Mesendoderm (in vitro differentiated cells): ENCODE measurements around the gene VPS37B. TPM values are rescaled to one million over a fixed set of nuclear protein-coding genes. Genes with fewer than 3 reads are reported as not detected.
"Not testable (repeated sequence)": the region's sequence is repeated elsewhere in the genome, so short reads cannot be mapped to it uniquely, and the experiment has no call there.

ENCODE experiments used
- DNase-seq: peaks from one replicate; pipeline ENCODE4 v3.0.0; 2013
- H2AK5ac ChIP-seq: 2 replicates; pipeline ENCODE4 v1.6.1; 2013; ENCODE audit warnings: low read length, inconsistent platforms
- H2BK120ac ChIP-seq: 2 replicates; pipeline ENCODE4 v1.6.1; 2013; ENCODE audit warnings: low read depth, mild to moderate bottlenecking, low read length, moderate library complexity, mixed read lengths
- H2BK15ac ChIP-seq: replicated peaks from 2 replicates; pipeline ENCODE4 v1.6.1; 2013; ENCODE audit warnings: low read depth, mild to moderate bottlenecking, moderate library complexity
- H2BK5ac ChIP-seq: 2 replicates; pipeline ENCODE4 v1.6.1; 2013; ENCODE audit warnings: low read length, inconsistent platforms
- H3K18ac ChIP-seq: 2 replicates; pipeline ENCODE4 v1.6.1; 2013; ENCODE audit warnings: mild to moderate bottlenecking, low read length, mixed read lengths
- H3K23ac ChIP-seq: one replicate; pipeline ENCODE4 v1.6.1; 2013; ENCODE audit warnings: low read length
- H3K27ac ChIP-seq: 2 replicates; pipeline ENCODE4 v1.5.1; 2013; ENCODE audit warnings: low read depth, mild to moderate bottlenecking, inconsistent platforms, low read length, moderate library complexity
- H3K27me3 ChIP-seq: 2 replicates; pipeline ENCODE4 v1.6.1; 2013; ENCODE audit warnings: low read length, control low read depth, mild to moderate bottlenecking, inconsistent platforms; ENCODE audit not compliant: insufficient read depth, poor library complexity
- H3K36me3 ChIP-seq: 2 replicates; pipeline ENCODE4 v1.6.1; 2013; ENCODE audit warnings: low read length, inconsistent platforms; ENCODE audit not compliant: control insufficient read depth, insufficient read depth
- H3K4ac ChIP-seq: one replicate; pipeline ENCODE4 v1.6.1; 2013; ENCODE audit warnings: low read depth, mild to moderate bottlenecking, low read length, moderate library complexity
- H3K4me1 ChIP-seq: 2 replicates; pipeline ENCODE4 v1.6.1; 2013; ENCODE audit warnings: low read depth, low read length, inconsistent platforms; ENCODE audit not compliant: control insufficient read depth
- H3K4me2 ChIP-seq: 2 replicates; pipeline ENCODE4 v1.6.1; 2013; ENCODE audit warnings: low read length
- H3K4me3 ChIP-seq: 2 replicates; pipeline ENCODE4 v1.5.1; 2013; ENCODE audit warnings: mild to moderate bottlenecking, low read length
- H3K56ac ChIP-seq: one replicate; pipeline ENCODE4 v1.6.1; 2013; ENCODE audit warnings: low read length
- H3K79me1 ChIP-seq: 2 replicates; pipeline ENCODE4 v1.6.1; 2013; ENCODE audit warnings: low read length, inconsistent platforms
- H3K79me2 ChIP-seq: 2 replicates; pipeline ENCODE4 v1.6.1; 2013; ENCODE audit warnings: mild to moderate bottlenecking, low read length; ENCODE audit not compliant: control insufficient read depth, insufficient read depth
- H3K9ac ChIP-seq: 2 replicates; pipeline ENCODE4 v1.6.1; 2013; ENCODE audit warnings: low read length, inconsistent platforms
- H4K5ac ChIP-seq: one replicate; pipeline ENCODE4 v1.6.1; 2013; ENCODE audit warnings: low read length
- H4K8ac ChIP-seq: one replicate; pipeline ENCODE4 v1.6.1; 2013; ENCODE audit warnings: low read depth, mild to moderate bottlenecking, control low read depth, low read length, moderate library complexity
- WGBS: extraction: QIAGEN DNeasy Blood & Tissue Kit; methylation state at CpG from one replicate; pipeline ENCODE4 v1.1.7; 2013; ENCODE audit warnings: low lambda C conversion rate, missing lambda C conversion rate; ENCODE audit not compliant: insufficient coverage; ENCODE audit errors: extremely low coverage; 5-methylcytosine and 5-hydroxymethylcytosine counted together
- polyA plus RNA-seq, 2 experiments: library from polyadenylated mRNA; stranded (reverse); fragments of 200-250 nt; gene quantifications; one replicate each; pipeline ENCODE4 v1.2.3, GENCODE V29; 2013

Gene VPS37B
- polyA plus RNA-seq (2013, experiment 1 of 2): 8.6 TPM
- 8.4 TPM for polyA plus RNA-seq (2013, experiment 2 of 2)

DNA sequence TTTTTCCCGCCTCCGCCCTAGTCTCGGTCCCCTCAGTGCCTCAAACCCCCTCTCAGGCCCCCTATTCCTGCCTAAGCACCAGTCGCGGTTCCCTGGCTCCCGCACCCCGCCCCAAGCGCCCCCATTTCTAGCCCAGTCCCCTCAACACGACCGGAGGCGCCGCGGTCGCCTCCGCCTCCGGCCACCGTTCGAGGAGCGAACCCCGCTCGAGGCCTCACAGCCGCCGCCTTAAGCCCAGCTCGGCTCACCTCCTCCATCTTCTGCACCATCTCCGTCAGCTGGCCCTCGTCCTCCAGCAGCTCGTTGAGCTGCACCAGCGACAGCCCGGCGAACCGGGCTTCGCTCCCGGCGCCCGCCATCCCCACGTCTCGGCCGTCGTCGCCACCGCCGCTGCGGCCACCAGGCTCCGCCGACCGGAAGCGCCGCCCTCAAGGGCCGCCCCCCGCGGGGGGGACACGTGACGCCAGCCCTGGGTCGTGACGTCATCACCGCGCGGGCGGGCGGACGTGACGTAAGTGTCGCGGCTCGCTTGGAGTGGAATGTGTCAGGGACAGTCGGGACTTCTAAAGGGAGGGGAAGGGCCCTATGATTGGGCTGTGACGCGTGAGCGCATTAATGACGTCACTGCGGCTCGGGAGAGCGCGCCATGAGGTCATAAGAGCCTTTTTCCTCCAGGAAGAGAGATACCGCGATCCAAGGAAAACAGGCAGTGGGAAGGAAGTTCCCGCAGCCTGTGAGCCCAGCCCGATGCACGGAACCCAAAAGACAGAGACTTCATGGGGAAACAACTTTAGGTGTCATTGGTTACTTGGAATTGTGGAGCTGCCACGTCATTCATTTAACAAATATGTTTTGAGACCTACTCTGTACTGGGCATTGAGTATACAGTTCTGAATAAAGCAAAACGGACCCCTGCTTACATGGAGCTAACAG, at the start of gene VPS37B:
VPS37B (minus strand) TSS at position 421 of the 933 bp plus-strand sequence; CDS start at position 359, 62 bp downstream.
- no peak within 1 kb of the TSS for H2BK5ac ChIP-seq
- DNase-seq: peak; percentile 94
- H3K79me2 ChIP-seq: peaks cover 2% of the 10 kb centered on the region
- H3K27me3 ChIP-seq: no peaks in the 10 kb centered on the region
- H4K8ac ChIP-seq: no peak within 1 kb of the TSS
- H2AK5ac ChIP-seq: no peak within 1 kb of the TSS
- peak within 1 kb of the TSS; percentile 78 for H3K9ac ChIP-seq
- peak within 1 kb of the TSS; percentile 57 for H3K4me3 ChIP-seq
- H2BK15ac ChIP-seq: no peak within 1 kb of the TSS
- peaks cover 8% of the 10 kb centered on the region for H3K79me1 ChIP-seq
- peak within 1 kb of the TSS; percentile 90 for H3K56ac ChIP-seq
- peaks cover 7% of the 10 kb centered on the region for H3K4me1 ChIP-seq
- H3K4ac ChIP-seq: peak within 1 kb of the TSS; percentile 60
- WGBS: no CpG with 5 or more reads among the region's 81 CpGs
- H3K27ac ChIP-seq: no peak within 1 kb of the TSS
- no peak within 1 kb of the TSS for H3K23ac ChIP-seq
- peak within 1 kb of the TSS; percentile 82 for H3K4me2 ChIP-seq
- H2BK120ac ChIP-seq: no peak within 1 kb of the TSS
- no peaks in the 10 kb centered on the region for H3K36me3 ChIP-seq
- peak within 1 kb of the TSS; percentile 84 for H3K18ac ChIP-seq
- H4K5ac ChIP-seq: no peak within 1 kb of the TSS

DNA sequence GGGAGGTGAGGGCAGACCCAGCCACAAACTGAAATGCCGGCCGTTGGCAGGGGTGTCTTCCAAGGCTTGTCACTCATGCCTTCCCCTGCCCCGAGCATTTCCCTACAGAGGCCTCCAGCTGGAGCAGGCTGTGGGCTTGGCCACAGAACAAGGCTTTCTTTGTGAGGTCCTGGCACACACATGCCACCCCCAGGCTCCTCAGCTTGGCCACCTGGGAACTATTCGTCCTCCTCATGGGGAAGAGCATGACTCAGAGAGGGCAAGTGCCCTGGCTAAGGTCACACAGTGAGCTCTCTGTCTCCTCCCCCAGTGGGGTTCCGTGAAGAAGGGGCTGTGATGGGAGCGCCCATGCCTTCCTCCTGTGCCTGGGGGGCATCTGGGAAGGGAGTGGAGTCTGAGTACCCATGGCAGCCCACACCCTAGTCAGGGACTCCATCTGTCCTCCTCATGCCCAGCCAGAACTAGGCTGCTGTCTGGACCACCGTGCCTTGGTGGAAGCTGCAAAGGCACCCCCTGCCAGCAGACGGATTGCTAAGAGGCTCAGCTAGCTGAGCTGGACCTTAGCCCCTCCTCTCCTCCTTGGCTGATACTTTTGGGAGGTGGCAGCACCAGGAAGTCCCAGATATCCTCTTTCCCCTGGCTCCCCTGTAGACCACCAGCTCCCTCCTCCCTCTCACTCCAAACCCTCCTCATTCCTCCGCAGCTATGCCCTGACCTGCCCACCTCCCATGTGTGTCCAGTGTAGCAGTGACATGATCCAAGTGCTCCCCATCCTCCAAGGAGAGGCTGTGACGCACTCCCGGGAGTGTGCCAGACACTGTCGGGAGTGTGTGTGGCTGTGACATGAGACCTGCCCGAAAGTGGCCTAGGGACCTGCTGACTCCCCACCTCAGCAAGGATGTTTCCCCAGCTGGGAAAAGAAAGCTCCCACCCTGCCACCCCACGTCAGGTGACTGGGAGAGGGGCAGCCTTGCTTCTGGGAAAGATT, 49.0 kb upstream of the VPS37B start:
- no peak overlapping the region for H3K27ac ChIP-seq
- H2BK120ac ChIP-seq: no peak overlapping the region
- H3K4me3 ChIP-seq: no peak overlapping the region
- no peaks in the 10 kb centered on the region for H3K79me1 ChIP-seq
- no CpG with 5 or more reads among the region's 14 CpGs for WGBS
- H3K4me2 ChIP-seq: no peak overlapping the region
- H2BK15ac ChIP-seq: no peak overlapping the region
- no peak for DNase-seq
- H3K9ac ChIP-seq: no peak overlapping the region
- no peak overlapping the region for H3K23ac ChIP-seq
- H3K4ac ChIP-seq: no peak overlapping the region
- H4K5ac ChIP-seq: no peak overlapping the region
- no peak overlapping the region for H2BK5ac ChIP-seq
- no peaks in the 10 kb centered on the region for H3K27me3 ChIP-seq
- no peak overlapping the region for H3K56ac ChIP-seq
- no peaks in the 10 kb centered on the region for H3K4me1 ChIP-seq
- no peaks in the 10 kb centered on the region for H3K79me2 ChIP-seq
- no peaks in the 10 kb centered on the region for H3K36me3 ChIP-seq
- no peak overlapping the region for H2AK5ac ChIP-seq
- H3K18ac ChIP-seq: no peak overlapping the region
- H4K8ac ChIP-seq: no peak overlapping the region

DNA sequence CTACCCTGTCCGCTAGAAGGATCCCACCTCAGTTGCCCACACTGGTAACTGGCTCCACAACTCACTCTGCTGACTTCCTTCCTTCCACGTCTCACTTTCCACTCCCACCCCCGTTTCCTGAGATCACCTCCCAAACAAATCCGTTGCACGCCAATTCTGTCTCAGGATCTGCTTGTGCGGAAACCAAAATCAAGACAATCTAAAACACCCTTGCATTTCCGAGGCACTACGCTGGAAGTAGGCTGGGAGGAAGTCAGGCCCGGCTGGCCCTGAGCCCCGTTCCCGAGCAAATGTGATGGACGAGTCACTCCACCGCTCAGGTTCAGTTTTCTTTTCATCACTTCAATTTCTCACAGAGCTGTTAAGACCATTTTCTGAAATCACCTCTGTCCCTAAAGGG, 47.3 kb upstream of the VPS37B start:
- Histone ChIP-seq H3K56ac (no peak overlapping the region), H3K23ac (no peak overlapping the region), H3K4ac (no peak overlapping the region), H3K79me2 (no peaks in the 10 kb centered on the region), H2BK15ac (no peak overlapping the region), H2BK120ac (no peak overlapping the region), H2AK5ac (no peak overlapping the region), H4K5ac (no peak overlapping the region), H3K27me3 (no peaks in the 10 kb centered on the region), H4K8ac (no peak overlapping the region), H3K9ac (no peak overlapping the region), H3K4me1 (no peaks in the 10 kb centered on the region), H3K4me3 (no peak overlapping the region), H3K27ac (no peak overlapping the region), H3K36me3 (no peaks in the 10 kb centered on the region), H3K79me1 (no peaks in the 10 kb centered on the region), H3K18ac (no peak overlapping the region), H3K4me2 (no peak overlapping the region), H2BK5ac (no peak overlapping the region)
- DNase-seq: no peak
- no CpG with 5 or more reads among the region's 13 CpGs for WGBS

GRCh38 chr12:122942637-122943036, 46.7 kb upstream of the VPS37B start:
- Histone ChIP-seq H3K56ac (no peak overlapping the region), H4K5ac (no peak overlapping the region), H3K27ac (no peak overlapping the region), H3K9ac (no peak overlapping the region), H3K36me3 (no peaks in the 10 kb centered on the region), H3K79me2 (no peaks in the 10 kb centered on the region), H2AK5ac (no peak overlapping the region), H3K4me3 (no peak overlapping the region), H3K4me1 (no peaks in the 10 kb centered on the region), H2BK15ac (no peak overlapping the region), H3K4me2 (no peak overlapping the region), H3K4ac (no peak overlapping the region), H3K27me3 (no peaks in the 10 kb centered on the region), H3K79me1 (no peaks in the 10 kb centered on the region), H2BK120ac (no peak overlapping the region), H3K23ac (no peak overlapping the region), H3K18ac (no peak overlapping the region), H4K8ac (no peak overlapping the region), H2BK5ac (no peak overlapping the region)
- no peak for DNase-seq
- no CpG with 5 or more reads among the region's 2 CpGs for WGBS

GRCh38 chr12:122941351-122941750, 45.4 kb upstream of the VPS37B start:
- DNase-seq, H2BK15ac ChIP-seq: not testable (repeated sequence)
- no CpG with 5 or more reads among the region's 5 CpGs for WGBS

More at GRCh38 chr12:122941351-122941750, 45.4 kb upstream of the VPS37B start:
- not testable (repeated sequence) for H3K4me2 ChIP-seq, H3K18ac ChIP-seq, H4K5ac ChIP-seq, H3K27ac ChIP-seq, H2BK120ac ChIP-seq, H3K9ac ChIP-seq, H3K36me3 ChIP-seq, H4K8ac ChIP-seq, H3K4me1 ChIP-seq, H3K4me3 ChIP-seq, H2BK5ac ChIP-seq, H3K79me2 ChIP-seq, H2AK5ac ChIP-seq, H3K79me1 ChIP-seq, H3K56ac ChIP-seq, H3K4ac ChIP-seq, H3K27me3 ChIP-seq, H3K23ac ChIP-seq
